ENCODE results near the gene TMEM184A. TPM values are rescaled to one million over a fixed set of nuclear protein-coding genes. Genes with fewer than 3 reads are reported as not detected.

TMEM184A gene
- total and polyA plus RNA-seq, 2 of the 8 experiments (the other 6 are each of a cell fraction or from before 2014, with no cell fraction given): 1.8 to 2.1 TPM

- DNase-seq (ENCODE audit: low read depth in 1 of 2, low spot score in 2 of 2) (no peak), FAIRE-seq (no peak)
- Histone ChIP-seq H2BK15ac (ENCODE audit: low read length) (no peak overlapping the region), H2AK5ac (ENCODE audit: low read depth, low read length) (no peak overlapping the region), H3K9me3 (ENCODE audit: insufficient read depth in 2 of 2, low read depth in 1 of 2, low read length in 1 of 2) (no peaks in the 10 kb centered on the region), H3K4ac (replicated peaks; ENCODE audit: insufficient read length, low read depth, low read length) (no peak overlapping the region), H4K20me1 (replicated peaks in 1 of 2; ENCODE audit: control insufficient read depth in 1 of 2, insufficient read depth in 2 of 2, low read length in 2 of 2) (peaks cover 9 to 17% of the 10 kb centered on the region in 2 experiments), H4K5ac (ENCODE audit: insufficient read length, low read depth, low read length) (no peak overlapping the region), H3K4me1 (replicated peaks in 1 of 4; ENCODE audit: control insufficient read depth in 3 of 4, insufficient read depth in 4 of 4, low read length in 3 of 4) (peaks cover 9 to 23% (median 17%) of the 10 kb centered on the region in 4 experiments; a peak in 6 of 7 replicates), H3K23ac (ENCODE audit: insufficient read length) (no peak overlapping the region), H3K14ac (ENCODE audit: insufficient read length) (no peak overlapping the region), H4K91ac (replicated peaks; ENCODE audit: insufficient read length, low read length) (no peak overlapping the region), H3K79me2 (ENCODE audit: control insufficient read depth in 1 of 2, insufficient read depth in 2 of 2, low read length in 2 of 2) (peaks cover 0 to 40% of the 10 kb centered on the region in 2 experiments; a peak in 3 of 4 replicates), H3K36me3 (ENCODE audit: control insufficient read depth in 2 of 4, insufficient read depth in 4 of 4, low read length in 3 of 4) (peaks cover 0 to 17% (median 0%) of the 10 kb centered on the region in 4 experiments; a peak in 4 of 8 replicates), H2BK20ac (ENCODE audit: low read length) (no peak overlapping the region), H3K4me2 (ENCODE audit: insufficient read depth in 1 of 2, low read depth in 2 of 2, low read length in 2 of 2) (no peak overlapping the region), H3K56ac (replicated peaks; ENCODE audit: insufficient read length, low read depth, low read length) (no peak overlapping the region), H3K23me2 (ENCODE audit: low read depth, low read length) (no peaks in the 10 kb centered on the region), H2BK12ac (ENCODE audit: low read depth, low read length) (no peak overlapping the region), H3K4me3 (ENCODE audit: extremely low read depth in 1 of 4, insufficient read depth in 2 of 4, low read depth in 3 of 4, low read length in 4 of 4) (no peak overlapping the region), H2BK120ac (replicated peaks; ENCODE audit: low read depth, low read length) (no peak overlapping the region), H4K8ac (ENCODE audit: extremely low read depth, insufficient read depth, low read length) (no peak overlapping the region), H2AFZ (ENCODE audit: low read length) (no peak overlapping the region), H3K9ac (replicated peaks in 1 of 4; ENCODE audit: extremely low read depth in 1 of 4, low read depth in 3 of 4, low read length in 3 of 4) (no peak overlapping the region), H3K27me3 (replicated peaks in 1 of 4; ENCODE audit: control insufficient read depth in 3 of 4, extremely low read depth in 1 of 4, insufficient read depth in 3 of 4, low read length in 3 of 4) (no peaks in the 10 kb centered on the region), H3K79me1 (ENCODE audit: low read depth, low read length) (peaks cover 8% of the 10 kb centered on the region), H3K27ac (ENCODE audit: low read depth, low read length) (no peak overlapping the region), H3K18ac (ENCODE audit: extremely low read depth, low read length) (no peak overlapping the region), H2BK5ac (ENCODE audit: low read depth, low read length) (0 out of 2 replicates have a peak overlapping the region, but pooled peaks have one; percentile 8)
- ChIA-PET POLR2A (ENCODE audit: partially characterized antibody) (interaction anchor here (2.6 kb wide), 1 partner anchor 14 kb away, joined by 7 read pairs; no protein-coding TSS in a partner anchor), CTCF (ENCODE audit: partially characterized antibody) (interaction anchor here (0.8 to 1.8 kb wide), 5 partner anchors 16 to 33 kb away, joined by 3 to 7 read pairs (median 4); partner anchors contain the start of gene TMEM184A)
- WGBS, 2 experiments (ENCODE audit: extremely low coverage in 1 of 2, insufficient coverage in 1 of 2, insufficient read length in 1 of 2, insufficient replicate concordance in 2 of 2, low coverage in 1 of 2, low lambda C conversion rate in 2 of 2, missing lambda C conversion rate in 1 of 2): 92% methylated on average over 35 of the region's 36 CpGs; no CpG with 5 or more reads in 1 of the 2 experiments
- TF ChIP-seq POLR2AphosphoS5 (IDR thresholded peaks at IDR 0.05; ENCODE audit: low read depth, low read length) (no peak), CBX8 (IDR thresholded peaks at IDR 0.05; ENCODE audit: borderline replicate concordance, low read depth, low read length) (no peak), HDAC2 (IDR thresholded peaks at IDR 0.05; ENCODE audit: borderline replicate concordance in 1 of 2, low read depth in 2 of 2, low read length in 2 of 2) (no peak), ASH2L (IDR thresholded peaks at IDR 0.05; ENCODE audit: low read length) (no peak), SIX5 (IDR thresholded peaks at IDR 0.05; ENCODE audit: low read depth, low read length) (no peak), ATF3 (IDR thresholded peaks at IDR 0.05; ENCODE audit: insufficient read depth, low read depth, low read length) (no peak), TBP (IDR thresholded peaks at IDR 0.05; ENCODE audit: low read depth, low read length) (no peak), RAD21 (IDR thresholded peaks at IDR 0.05 in 1 of 2, conservative IDR thresholded peaks at IDR 0.05 in 1 of 2; ENCODE audit: low read depth in 2 of 2, low read length in 2 of 2) (no peak), TAF7 (optimal IDR thresholded peaks at IDR 0.05; ENCODE audit: borderline replicate concordance, low read depth, low read length) (no peak), TEAD4 (IDR thresholded peaks at IDR 0.05; ENCODE audit: low read depth, low read length) (no peak), KDM5A (IDR thresholded peaks at IDR 0.05; ENCODE audit: low read length) (no peak), NRF1 (IDR thresholded peaks at IDR 0.05; ENCODE audit: low read depth, low read length) (no peak)
Measured at GRCh38 chr7:1539181-1539881, 16.7 kb downstream of the TMEM184A start.
